ENCODE results near the gene CD72.

The CD72 gene, protein sequence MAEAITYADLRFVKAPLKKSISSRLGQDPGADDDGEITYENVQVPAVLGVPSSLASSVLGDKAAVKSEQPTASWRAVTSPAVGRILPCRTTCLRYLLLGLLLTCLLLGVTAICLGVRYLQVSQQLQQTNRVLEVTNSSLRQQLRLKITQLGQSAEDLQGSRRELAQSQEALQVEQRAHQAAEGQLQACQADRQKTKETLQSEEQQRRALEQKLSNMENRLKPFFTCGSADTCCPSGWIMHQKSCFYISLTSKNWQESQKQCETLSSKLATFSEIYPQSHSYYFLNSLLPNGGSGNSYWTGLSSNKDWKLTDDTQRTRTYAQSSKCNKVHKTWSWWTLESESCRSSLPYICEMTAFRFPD

DNA sequence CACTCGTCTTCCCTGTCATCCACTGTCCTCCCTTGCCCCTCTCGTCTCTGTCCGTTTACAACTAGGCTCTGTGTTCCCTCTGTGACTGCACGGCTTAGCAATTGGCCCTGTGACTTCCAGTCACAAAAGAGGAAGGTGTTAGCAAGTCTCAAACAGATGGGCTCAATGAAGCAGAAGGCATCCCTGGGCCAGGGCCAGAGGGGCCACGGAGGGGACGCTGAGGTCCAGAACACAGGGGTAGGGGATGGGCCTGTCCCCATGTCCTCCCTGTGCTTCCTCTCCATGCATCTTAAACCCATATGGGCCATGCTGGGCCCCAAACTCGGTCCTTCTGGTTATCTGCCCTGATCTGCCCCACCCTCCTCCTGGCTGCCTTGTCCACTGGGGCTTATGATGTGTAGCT is at the start of gene CD72:
Gene CD72 (minus strand): TSS at position 89 of the 403 bp plus-strand sequence. CDS start 110 bp downstream, outside the sequence.
- Mint-ChIP-seq H3K4me3 (peak within 1 kb of the TSS; percentile 85), H3K9me3 (no peaks in the 10 kb centered on the region), H3K27me3 (no peaks in the 10 kb centered on the region), H3K27ac (peak within 1 kb of the TSS; percentile 81), H3K36me3 (no peaks in the 10 kb centered on the region), H3K4me1 (peaks cover 44% of the 10 kb centered on the region)

DNA sequence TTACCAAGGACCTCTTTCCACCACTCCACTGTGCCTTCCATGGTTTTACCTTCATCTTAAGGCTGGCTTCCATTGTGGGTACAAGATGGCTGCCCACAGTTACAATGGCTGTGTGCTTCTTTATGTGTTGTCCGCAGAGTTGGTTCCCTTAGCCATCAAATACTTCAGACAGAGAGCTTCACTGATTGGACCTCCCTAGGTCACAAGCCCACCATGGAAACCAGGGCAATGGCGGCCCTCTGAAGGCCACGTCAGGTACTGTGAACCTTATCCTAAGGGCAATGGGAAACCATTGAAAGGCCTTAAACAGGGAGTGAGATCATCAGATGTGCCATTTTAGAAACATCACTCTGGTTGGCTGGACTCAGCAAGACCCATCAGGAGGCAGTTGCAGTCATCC is 49.7 kb upstream of the CD72 start:
- Mint-ChIP-seq H3K27me3 (no peaks in the 10 kb centered on the region), H3K27ac (no peak overlapping the region), H3K9me3 (no peaks in the 10 kb centered on the region), H3K36me3 (no peaks in the 10 kb centered on the region), H3K4me3 (no peak overlapping the region), H3K4me1 (peaks cover 30% of the 10 kb centered on the region)

DNA sequence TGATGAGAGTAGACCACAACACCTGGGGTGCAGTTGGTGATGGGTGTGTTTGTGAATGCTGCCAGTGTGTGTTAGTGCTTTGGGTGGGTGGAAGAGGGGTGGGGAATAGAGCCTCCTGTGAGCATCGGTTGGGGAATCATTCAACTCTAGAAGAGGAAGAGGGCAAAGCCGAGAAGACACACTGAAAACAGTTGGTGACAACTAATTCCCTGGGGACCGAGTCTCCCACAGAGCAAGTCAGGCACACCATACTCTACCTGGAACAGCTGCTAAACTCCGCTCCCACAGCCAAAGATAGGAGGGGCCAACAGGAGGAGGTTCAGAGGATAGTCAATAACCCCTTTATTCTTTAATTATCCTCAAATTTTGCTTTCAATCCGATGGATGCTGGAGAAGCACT is 48.3 kb upstream of the CD72 start:
- no peaks in the 10 kb centered on the region for H3K9me3 Mint-ChIP-seq
- H3K27ac Mint-ChIP-seq, result no peak overlapping the region
- H3K36me3 Mint-ChIP-seq, result no peaks in the 10 kb centered on the region
- H3K4me1 Mint-ChIP-seq, result peaks cover 44% of the 10 kb centered on the region
- no peaks in the 10 kb centered on the region for H3K27me3 Mint-ChIP-seq
- peak overlapping the region; percentile 26 for H3K4me3 Mint-ChIP-seq

DNA sequence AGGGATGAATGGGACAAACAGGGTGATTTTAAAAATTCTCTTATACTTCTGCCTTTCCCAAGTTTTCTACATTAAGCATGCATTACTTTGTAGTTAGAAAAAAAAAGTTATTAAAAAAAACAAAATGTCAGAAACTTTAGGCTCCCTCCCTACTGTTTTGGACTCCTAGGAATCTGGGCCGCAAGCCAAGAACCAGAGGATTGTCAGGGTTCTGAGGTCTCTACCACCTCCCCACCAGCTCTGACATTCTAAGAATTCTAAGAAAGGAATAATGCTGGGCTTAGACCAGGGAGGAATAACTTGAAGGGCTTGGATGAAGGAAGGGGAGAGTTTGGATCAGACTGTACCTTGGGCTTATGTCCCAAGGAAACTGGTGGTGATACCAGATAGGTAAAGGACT is 47.8 kb upstream of the CD72 start:
- Mint-ChIP-seq H3K27me3 (no peaks in the 10 kb centered on the region), H3K36me3 (no peaks in the 10 kb centered on the region), H3K27ac (no peak overlapping the region), H3K4me1 (peaks cover 47% of the 10 kb centered on the region), H3K9me3 (no peaks in the 10 kb centered on the region), H3K4me3 (peak overlapping the region; percentile 44)

DNA sequence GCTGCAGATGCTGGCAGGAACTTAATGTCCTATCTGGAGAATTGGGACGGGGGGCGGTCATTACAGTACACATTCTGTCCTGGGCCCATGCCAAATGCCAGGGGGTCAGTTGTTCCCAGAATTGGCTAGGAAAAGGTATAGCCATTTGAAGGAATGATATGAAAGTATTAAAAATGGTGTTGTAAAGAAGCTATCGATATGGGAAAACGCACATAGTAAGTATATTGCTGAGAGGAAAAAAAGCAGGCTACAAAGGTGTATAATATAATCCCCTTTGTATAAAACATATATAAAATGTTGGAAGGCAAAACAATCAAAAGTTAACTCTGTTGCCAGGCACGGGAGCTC is 47.2 kb upstream of the CD72 start:
- Mint-ChIP-seq H3K36me3 (no peaks in the 10 kb centered on the region), H3K4me3 (peak overlapping the region; percentile 86), H3K9me3 (no peaks in the 10 kb centered on the region), H3K4me1 (peaks cover 53% of the 10 kb centered on the region), H3K27ac (peak overlapping the region; percentile 59), H3K27me3 (no peaks in the 10 kb centered on the region)

DNA sequence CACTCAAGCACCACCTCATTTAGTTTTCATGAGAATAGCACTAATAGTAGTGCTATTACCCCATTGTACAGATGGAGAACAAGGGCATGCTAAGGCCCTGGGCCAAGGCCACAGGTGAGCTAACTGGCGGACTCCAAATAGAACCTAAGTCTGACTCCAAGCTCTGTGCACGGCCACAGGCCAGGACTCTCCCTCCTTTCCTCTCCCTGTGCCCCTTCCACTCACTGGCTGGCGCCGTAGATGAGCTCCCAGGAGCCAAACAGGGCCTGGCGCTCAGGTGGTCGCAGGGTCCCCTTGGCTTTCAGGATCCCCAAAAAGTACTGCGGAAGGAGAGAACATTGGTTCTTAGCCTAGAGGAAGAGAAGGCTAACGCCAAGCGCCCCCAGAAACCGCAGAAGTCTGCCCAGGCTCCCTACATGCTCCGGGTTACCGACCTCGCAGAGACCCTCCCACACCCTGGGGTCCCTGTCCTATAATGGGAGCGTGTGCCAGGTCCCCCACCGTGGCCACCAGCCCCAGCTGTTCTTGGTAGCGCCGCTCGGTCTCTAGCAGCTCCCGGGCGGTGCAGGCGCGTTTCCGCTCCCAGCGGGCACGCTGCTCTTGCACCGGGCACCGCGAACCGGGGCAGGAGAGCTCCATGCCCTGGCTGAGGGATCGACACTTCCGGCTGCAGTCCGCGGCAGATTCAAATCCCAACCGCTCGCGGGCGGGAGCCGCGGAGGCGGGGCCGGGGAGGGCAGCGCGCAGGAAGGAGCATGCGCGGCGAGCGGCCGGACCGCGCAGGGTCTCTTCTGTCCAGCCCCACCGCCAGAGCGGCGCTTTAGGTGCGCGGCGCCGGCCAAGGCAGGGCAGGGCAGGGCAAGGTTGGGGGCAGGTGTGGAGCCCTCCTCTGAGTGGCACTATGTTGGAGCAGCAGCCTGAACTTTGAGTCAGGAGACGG is 46.6 kb upstream of the CD72 start, which contains the start of gene ARHGEF39:
Gene ARHGEF39 (minus strand): TSS at position 665 of the 940 bp plus-strand sequence. CDS start 26 bp downstream, at position 639.
- Mint-ChIP-seq H3K27me3 (no peaks in the 10 kb centered on the region), H3K36me3 (no peaks in the 10 kb centered on the region), H3K27ac (peak within 1 kb of the TSS; percentile 59), H3K9me3 (no peaks in the 10 kb centered on the region), H3K4me1 (peaks cover 60% of the 10 kb centered on the region), H3K4me3 (peak within 1 kb of the TSS; percentile 86)

DNA sequence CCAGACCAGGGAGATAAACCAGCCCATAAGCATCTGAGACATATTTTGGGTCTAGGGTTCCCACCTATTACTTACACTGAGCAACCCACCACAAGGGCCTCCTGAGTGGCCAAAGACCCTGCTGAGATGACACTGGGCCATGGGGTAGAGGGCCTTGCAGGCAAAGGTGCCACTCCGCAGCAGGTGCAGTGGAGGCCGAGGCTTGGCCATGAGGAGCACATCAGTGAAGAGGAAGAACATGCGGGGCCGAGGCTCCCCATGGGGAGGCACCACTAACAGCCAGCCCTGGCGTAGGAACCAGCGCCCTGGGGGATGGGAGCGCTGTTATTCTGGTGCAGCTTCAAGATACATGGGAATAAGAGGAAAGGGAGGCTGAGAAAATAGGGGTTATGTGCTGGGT is 44.2 kb upstream of the CD72 start:
- H3K4me1 Mint-ChIP-seq, result peaks cover 77% of the 10 kb centered on the region
- peaks cover 2% of the 10 kb centered on the region for H3K27me3 Mint-ChIP-seq
- H3K36me3 Mint-ChIP-seq, result no peaks in the 10 kb centered on the region
- H3K27ac Mint-ChIP-seq, result peak overlapping the region; percentile 13
- no peaks in the 10 kb centered on the region for H3K9me3 Mint-ChIP-seq
- peak overlapping the region; percentile 23 for H3K4me3 Mint-ChIP-seq

DNA sequence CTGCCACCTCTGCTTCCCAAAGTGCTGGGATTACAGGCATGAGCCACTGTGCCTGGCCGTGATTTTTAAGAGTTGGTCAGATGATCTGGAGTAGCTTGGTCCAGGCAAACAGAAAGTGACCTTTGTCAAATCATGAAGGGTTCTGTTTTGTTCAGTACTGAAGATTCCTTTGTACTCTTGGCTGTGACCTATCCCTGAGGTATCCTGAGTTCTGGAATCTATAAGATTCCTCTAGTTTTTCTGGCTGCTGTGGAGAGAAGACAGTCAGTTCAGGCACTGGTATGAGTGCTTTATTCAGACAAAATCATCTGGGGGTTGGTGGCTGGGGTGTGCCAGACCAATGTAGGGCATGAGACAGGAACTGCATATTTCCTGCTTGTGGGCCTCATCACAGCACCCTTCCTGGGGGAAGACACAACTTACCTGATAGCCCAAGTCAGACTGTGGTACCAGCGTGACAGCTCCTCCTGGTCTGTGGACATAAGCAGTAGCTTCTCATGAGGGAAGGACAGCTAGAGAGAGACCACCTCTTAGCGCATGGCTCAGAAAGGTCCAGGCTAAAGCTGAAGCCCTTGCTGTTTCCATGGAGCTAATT is 43.6 kb upstream of the CD72 start:
- Mint-ChIP-seq H3K36me3 (no peaks in the 10 kb centered on the region), H3K27me3 (peaks cover 2% of the 10 kb centered on the region)

DNA sequence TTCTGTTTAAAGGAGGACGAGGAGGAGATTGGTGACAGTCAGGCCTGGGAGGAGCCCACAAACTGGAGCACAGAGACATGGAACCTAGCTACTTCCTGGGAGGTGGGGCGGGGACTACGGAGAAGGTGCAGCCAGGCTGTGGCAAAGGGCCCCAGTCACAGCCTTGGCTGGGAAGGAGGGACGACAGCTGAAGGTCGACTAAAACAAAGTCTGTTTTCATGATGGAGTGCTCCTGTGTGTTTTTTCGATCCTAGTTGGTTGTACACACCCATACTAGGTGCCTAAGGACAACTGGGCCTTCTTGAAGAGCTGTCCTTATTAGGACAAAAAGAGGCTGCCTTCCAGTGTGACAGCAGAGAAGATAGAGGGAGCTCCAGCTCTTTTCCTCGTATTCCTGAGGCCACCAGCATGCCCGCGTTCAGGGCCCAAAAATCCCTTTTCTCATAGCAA is 42.8 kb upstream of the CD72 start:
- no peaks in the 10 kb centered on the region for H3K9me3 Mint-ChIP-seq
- H3K4me1 Mint-ChIP-seq, result peaks cover 85% of the 10 kb centered on the region
- H3K36me3 Mint-ChIP-seq, result no peaks in the 10 kb centered on the region
- no peak overlapping the region for H3K27ac Mint-ChIP-seq
- peaks cover 2% of the 10 kb centered on the region for H3K27me3 Mint-ChIP-seq
- H3K4me3 Mint-ChIP-seq, result no peak overlapping the region

More for the DNA sequence above, 43.6 kb upstream of the CD72 start:
- no peak overlapping the region for H3K4me3 Mint-ChIP-seq
- H3K27ac Mint-ChIP-seq, result peak overlapping the region; percentile 13
- H3K9me3 Mint-ChIP-seq, result no peaks in the 10 kb centered on the region
- H3K4me1 Mint-ChIP-seq, result peaks cover 83% of the 10 kb centered on the region

DNA sequence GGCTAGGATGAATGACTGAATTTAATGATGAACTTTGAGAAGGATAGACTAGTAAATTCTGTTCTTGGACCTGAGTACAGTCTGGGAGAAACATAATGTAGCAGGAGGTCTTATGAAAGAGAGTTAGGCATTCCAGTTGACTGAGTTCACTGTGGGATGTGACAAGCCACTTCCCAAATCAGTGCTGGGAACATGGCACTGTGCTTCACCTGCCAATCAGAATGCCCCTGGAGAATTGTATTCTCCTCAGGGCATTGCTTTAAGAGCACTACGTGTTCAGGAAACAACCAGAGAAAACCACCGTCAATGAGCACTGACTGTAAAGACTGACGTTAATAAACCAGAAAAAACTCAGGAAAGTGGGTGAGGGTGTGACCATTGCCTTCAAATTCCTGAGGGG is 41.1 kb upstream of the CD72 start:
- peaks cover 2% of the 10 kb centered on the region for H3K27me3 Mint-ChIP-seq
- H3K4me3 Mint-ChIP-seq, result peak overlapping the region; percentile 88
- H3K9me3 Mint-ChIP-seq, result no peaks in the 10 kb centered on the region
- peaks cover 79% of the 10 kb centered on the region for H3K4me1 Mint-ChIP-seq
- peak overlapping the region; percentile 70 for H3K27ac Mint-ChIP-seq
- H3K36me3 Mint-ChIP-seq, result no peaks in the 10 kb centered on the region

DNA sequence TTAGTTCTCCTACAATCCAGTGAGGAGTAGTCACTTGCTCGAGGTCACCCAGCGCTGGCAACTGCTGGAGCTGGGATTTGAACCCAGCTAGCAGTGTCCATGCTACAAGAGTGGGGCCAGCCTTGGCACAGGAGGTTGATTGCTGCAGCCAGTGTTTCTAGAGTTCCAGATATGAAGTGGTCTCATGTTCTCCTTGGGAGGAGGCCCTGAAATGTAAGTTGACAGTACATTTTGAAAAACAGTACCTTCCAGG is 40.7 kb upstream of the CD72 start:
- H3K9me3 Mint-ChIP-seq, result no peaks in the 10 kb centered on the region
- peak overlapping the region; percentile 88 for H3K4me3 Mint-ChIP-seq
- H3K27me3 Mint-ChIP-seq, result peaks cover 2% of the 10 kb centered on the region
- peak overlapping the region; percentile 70 for H3K27ac Mint-ChIP-seq
- H3K4me1 Mint-ChIP-seq, result peaks cover 74% of the 10 kb centered on the region
- no peaks in the 10 kb centered on the region for H3K36me3 Mint-ChIP-seq

DNA sequence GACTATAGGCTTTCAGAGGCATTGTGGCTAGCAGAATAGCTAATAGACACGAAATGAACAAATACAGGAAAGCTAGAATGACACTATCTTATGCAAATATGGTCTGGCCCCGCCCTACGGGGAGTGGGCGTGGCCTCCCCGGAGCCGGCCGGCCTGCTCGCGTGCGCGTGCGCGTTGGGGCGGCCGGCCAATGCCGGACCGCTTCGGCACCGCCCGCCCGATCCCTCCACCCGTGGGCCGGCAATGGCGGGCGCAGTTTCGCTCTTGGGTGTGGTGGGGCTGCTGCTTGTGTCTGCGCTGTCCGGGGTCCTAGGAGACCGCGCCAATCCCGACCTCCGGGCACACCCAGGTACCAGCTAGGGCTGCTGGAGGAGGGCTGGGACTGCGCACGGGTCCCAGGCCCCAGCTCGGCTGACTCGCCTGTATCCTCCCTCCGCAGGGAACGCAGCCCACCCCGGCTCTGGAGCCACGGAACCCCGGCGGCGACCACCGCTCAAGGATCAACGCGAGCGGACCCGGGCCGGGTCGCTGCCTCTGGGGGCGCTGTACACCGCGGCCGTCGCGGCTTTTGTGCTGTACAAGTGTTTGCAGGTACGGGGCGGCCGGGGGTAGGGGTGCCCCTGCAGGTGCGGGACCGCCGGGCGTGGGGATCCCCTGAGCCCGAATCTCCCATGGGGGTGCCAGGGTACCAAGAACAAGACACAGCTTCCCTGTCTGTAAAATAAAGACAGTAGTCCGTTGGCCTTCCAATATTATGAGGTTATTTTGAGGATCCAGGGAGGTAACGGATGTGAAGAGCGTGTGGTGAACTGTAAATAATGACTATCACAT is 40.1 kb upstream of the CD72 start, which contains the start of gene CCDC107:
Gene CCDC107 (plus strand): TSS at position 156 of the 831 bp plus-strand sequence. CDS start 88 bp downstream, at position 244.
- Mint-ChIP-seq H3K4me3 (peak within 1 kb of the TSS; percentile 88), H3K27ac (peak within 1 kb of the TSS; percentile 100), H3K9me3 (no peaks in the 10 kb centered on the region), H3K27me3 (peaks cover 2% of the 10 kb centered on the region), H3K4me1 (peaks cover 69% of the 10 kb centered on the region), H3K36me3 (no peaks in the 10 kb centered on the region)

DNA sequence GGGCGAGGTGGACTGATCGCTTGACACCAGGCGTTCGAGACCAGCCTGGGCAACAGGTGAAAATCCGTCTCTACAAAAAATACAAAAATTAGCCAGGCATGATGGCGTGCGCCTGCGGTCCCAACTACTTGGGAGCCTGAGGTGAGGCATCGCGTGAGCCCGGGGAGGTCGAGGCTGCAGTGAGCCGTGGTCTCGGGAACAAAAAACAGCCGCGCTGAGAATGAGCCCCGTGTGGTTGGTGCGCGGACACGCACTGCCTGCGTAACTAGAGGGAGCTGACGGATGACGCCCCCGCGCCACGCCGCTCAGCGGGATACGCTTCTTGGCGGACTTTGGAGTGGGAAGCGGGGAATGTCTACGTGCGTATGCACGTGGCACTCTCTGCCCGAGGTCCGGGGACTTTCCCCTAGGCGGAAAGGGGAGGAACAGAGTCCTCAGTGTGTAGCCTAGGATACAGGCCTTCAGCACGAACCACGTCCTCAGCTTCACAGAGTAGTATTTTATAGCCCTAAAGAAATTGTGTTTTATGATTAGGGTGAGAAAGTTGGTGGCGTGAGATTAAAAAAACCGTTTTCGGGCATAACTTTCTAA is 39.4 kb upstream of the CD72 start, which contains the start of gene RMRP:
Gene RMRP (minus strand): TSS at position 474 of the 591 bp plus-strand sequence.
- Mint-ChIP-seq H3K4me3 (peak within 1 kb of the TSS; percentile 88), H3K36me3 (no peaks in the 10 kb centered on the region)

DNA sequence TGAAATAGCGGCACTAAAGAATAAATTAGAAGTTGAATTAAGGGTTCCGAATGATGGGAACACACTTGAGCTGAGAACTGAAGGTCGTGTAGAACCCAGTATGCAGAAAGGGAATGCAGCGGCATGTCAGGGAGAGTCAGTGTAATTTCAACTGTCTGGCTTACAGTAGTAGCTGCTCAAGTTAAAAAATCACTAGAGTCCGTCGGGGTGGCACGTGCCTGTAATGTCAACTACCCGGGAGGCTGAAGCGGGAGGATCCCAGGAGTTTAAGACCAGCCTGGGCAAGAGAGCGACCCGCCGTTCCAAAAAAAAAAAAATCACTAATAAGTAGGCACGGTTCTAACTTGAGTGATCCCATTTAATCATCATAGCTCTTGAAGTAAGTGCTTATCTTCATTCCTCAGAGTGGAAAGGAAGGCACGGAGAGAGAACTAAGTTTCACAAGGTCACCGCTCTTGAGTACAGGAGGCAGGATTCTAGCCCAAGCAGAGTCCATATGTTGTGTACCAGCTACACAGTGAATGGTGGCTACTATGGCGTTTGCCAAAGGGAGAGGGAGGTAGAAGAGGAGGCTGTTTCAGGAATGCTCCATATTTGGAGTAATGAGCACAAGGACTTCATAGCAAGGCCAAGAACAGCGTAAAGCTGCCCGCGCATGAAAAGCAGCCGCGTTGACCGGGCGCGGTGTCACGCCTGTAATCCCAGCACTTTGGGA is 38.8 kb upstream of the CD72 start:
- H3K9me3 Mint-ChIP-seq, result no peaks in the 10 kb centered on the region
- H3K27me3 Mint-ChIP-seq, result peaks cover 2% of the 10 kb centered on the region
- peaks cover 58% of the 10 kb centered on the region for H3K4me1 Mint-ChIP-seq
- H3K27ac Mint-ChIP-seq, result peak overlapping the region; percentile 100
- H3K4me3 Mint-ChIP-seq, result peak overlapping the region; percentile 68
- no peaks in the 10 kb centered on the region for H3K36me3 Mint-ChIP-seq

More for the DNA sequence above, 39.4 kb upstream of the CD72 start, which contains the start of gene RMRP:
- Mint-ChIP-seq H3K27me3 (peaks cover 2% of the 10 kb centered on the region), H3K27ac (peak within 1 kb of the TSS; percentile 100), H3K4me1 (peaks cover 62% of the 10 kb centered on the region), H3K9me3 (no peaks in the 10 kb centered on the region)
